GM19035 (cell line): ENCODE measurements around the gene HEATR5A.

Experiments
- ATAC-seq: cut with Tn5 transposase; IDR thresholded peaks from one replicate; pipeline ENCODE4 v1.9.1; 2021; ENCODE audit not compliant: unreplicated experiment

The HEATR5A gene

DNA sequence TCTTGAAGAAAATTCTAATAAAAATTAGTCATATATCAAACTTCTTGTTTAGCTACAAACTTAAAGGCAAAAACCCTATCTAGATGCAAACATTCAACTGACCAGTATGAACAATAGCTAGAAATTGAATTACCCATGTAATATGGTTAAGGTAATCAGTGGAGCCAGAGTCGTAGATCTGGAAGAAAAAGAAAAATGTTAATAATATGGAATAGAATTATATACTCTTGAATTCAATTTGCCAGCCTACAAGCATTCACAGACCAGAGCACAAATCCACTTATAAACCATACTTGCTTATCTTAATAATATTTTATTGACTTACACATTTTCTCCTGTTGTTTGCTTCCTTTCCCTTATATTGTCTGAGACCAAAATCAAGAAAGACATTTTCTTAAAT lies 7.7 kb upstream of the HEATR5A start:
- ATAC-seq = no peak

DNA sequence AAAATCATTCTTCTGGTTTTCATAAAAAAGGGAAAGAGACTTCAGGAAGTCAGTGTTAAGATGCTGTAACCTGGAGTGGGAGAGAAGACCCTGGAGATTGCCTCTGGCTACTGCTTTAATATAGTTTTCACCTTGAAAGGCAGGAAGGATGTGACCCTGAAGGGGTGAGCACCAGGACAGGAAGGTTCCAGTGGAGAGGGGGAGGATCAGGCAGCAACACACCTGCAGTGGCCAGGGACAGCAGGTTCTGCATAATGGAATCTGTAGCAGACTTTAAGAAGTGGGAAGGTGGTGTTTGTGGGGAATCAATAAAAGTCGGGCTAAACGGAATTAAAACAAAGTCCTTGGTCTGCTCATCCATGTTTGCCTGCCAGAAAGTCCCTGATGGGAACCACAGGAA lies 6.3 kb upstream of the HEATR5A start:
- no peak for ATAC-seq

DNA sequence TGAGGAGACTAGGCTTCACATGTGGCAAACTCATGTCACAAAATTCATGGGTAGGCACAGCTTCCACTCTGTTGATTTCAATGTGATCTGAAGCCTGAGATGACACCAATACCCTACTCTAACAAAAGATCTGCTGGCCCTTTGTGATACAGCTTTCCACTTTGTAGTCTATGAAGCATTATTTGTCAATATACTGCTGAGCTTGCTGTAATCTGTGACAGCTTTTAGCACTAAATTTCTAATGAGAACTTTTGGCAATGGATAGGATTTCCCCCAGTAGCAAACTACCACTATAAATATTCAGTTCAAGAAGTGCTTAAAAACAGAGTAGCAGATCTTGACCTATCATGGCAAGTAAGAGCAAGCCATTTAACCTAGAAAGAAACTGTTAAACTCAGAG lies 5.6 kb upstream of the HEATR5A start:
- ATAC-seq = no peak

DNA sequence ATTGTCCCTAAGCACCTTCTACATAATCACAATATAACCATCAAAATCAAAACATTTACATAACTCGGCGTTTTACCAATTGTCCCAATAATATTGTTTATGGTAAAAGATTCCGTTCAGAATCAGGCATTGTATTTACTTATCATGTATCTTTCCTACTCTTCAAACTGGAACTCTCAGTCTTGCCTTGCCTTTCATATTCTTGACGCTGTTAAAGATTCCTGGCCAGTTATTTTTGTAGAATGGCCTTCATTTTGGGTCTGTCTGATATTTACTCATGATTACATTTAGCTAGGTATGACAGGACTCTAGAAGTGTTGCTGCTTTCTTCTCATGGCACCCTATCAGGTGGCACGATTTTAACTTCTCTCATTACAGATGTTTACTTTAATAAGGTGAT lies 850 bp upstream of the HEATR5A start:
- no peak for ATAC-seq

DNA sequence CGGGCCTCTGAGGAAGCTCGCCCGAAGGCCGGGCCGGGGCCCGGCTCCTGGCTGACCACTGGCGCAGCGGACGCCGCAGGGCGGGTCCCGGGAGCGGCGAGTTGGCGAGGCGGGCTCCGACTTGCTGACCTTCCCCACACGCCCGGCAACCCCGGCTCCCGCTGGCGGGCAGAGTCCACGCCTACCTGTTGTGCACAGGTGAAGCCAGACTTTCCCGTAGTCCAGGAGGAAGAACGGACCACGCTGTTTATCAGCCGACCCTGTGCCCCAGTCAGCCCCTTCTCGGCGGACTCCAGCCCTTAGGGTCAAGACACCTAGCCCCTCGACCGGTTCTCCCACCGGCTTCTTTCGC lies 407 bp downstream of the HEATR5A start:
- ATAC-seq = peak; percentile 28

DNA sequence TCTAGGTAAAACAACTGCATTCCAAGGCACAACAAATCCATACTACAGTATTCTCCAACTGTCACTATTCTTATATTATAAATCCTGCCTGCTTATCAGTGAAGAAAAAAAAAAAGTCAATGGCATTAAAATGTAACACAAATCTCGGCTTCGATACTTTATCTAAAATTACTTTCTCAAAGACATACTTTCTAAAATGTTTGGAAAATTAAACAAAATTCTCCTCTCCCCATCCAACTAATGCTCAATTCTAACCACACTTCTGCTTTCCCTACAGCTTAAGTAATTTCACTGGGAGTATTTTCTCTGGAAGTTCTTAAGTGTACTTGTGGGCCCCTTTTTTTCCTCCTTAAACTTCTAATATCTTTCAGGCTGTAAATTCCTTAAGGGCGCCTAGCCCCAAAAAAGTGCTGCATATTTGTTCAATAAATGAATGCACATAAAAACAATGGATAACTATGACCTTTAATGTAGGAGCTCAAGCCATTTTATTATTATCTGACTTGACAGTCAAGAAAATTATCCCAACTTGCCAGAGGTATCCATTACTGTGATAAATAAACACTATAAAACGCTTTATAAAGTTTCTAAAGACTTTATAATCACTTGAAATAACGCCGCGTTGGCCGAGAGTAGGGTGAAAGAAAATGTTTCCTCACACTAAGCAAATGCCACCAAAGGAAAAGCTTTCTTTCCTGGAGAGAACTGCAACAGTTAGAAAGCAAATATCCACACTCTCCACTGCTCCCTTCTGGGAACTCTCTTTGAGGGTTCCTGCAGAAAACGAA lies 977 bp downstream of the HEATR5A start:
- no peak for ATAC-seq

DNA sequence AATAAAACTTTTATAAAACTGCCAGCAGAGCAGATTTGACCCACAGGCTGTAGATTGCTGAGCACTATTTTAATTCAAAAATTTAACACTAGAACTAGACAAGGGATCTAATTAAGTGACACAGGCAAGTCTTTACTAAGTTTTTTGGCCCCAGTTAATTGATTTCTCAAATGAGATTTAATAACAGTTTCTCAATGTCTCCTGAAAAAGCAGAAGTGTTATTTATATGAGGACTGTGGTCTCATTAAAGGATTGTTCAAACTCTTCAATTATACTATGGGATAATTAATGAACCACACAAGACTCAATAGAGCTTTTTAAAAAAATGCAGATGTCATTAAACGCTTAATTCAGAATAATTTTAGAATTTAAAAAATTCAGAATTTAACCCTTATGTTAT lies 1.9 kb downstream of the HEATR5A start:
- ATAC-seq = no peak

DNA sequence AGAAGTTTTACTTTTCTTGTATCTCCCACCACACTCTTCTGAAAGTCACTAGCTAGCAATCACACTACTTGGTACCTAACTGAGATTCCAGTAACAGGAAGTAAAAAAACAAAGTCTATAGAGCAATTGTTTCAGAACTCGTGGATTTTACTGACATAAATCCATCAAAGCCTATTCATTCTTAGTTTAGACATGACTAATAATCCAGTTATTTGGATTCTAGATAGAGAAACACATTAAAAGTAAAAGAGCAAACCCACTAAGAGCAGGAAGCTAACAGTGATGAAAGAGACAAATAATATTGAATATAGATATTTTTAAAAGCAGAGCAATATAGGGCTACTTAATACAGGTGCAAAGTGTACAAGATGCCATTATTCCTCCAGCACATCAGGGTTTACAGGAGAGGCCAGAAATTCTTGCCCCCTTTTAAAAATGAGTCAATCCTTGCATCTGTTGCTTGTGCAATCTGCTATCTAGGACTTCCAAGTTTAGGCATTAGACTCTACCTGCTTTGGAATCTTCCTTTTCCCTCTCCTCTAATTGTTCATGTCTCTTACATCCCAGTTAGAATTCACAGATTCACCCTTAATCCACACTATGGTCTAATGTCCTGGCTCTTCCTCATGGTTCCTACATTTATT lies 6.0 kb downstream of the HEATR5A start:
- ATAC-seq = no peak

DNA sequence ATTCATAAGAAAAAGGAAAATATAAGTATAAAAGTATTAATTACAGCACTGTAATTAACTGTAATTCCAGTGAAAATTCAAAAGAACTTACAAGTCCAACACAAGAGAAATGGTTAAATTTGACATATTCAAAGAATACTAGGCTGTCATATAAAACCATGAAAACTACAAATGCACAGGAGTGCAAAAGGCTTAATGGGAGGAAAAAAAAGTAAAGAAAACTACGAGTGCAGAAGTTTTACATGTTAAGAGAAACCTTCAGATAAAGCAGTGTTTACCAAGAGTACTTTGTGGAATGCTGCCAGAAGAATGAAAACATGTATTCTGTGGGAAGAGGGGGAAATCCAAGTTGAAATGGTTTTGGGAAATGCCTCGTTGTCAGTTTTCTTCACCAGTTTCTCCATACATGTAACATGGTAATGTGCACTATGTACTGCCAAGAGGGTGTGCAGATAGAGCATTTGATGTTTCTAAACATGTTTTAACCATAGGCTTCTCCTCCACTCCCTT lies 9.1 kb downstream of the HEATR5A start:
- no peak for ATAC-seq

DNA sequence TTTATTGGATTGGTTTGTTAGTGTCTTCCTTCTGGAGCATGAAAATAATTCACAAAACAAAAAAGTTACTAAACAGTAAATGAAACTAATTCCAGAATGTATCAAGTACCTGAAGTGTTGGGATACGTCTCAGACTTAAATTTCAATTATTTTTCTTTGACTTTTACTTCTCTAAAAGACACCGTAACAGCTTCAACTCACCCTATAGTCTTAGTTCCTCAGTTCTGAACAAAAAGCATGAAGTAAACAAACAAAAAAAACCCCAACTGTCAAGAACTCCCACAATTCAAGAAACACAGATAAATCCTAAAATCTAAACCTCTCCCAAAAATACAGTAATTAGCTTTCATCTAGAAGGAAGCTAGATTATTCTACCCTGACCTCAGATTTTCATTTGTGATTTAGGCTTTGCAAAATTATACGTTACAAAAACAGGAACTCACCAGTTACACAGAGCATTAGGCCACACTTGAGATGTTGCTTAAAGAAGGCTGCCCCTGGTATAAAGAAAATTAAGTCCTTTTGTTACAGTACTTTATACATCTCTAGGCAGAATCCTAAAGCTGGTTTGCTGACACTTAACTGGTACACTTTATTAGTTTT lies 10.2 kb downstream of the HEATR5A start:
- ATAC-seq = no peak

DNA sequence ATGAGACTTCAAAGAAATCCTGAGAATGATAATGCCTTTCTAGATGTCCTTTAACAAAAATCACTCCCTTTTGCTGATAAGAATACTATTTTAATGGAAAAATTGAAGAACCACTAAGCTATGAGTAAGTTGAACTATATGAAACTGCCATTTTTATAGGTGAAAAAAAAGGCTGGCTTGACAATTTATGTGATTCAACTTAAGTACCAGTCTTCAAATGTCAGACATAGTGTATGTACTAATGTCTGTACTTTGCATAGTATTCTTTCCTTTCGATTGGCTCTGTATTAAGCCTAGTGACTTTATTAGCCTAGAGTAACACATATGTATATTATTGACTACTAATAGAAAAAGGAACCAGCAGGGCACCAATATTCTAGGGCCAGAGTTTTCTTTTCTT lies 11.9 kb downstream of the HEATR5A start:
- no peak for ATAC-seq

DNA sequence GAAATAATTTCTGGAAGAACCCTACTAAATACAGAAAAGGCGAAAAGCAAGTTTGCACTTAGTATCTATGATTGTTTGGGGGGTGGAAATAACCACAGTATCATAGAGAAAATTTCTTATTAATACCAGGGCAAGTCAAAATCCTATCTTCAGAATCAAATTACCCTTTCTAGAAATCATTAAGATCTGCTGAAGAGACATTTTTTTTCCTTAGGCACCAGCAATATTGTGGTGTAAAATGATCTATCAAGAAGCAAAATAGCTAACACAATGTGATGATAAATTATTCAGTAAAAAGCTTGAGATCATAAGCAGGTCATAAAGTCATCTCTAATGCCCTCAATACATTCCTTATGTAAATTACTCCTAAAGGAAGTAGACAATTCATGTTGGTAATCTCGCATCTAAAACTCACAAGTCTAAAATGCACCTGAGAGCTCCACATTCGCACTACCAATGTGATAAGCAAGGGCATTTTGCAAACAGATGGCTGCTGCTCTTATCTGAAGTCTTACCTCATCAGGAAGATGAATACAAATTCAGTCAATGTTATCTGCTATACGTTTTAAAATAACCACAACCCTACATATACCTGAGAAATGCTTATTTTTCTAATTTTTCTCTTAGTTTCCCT lies 14.6 kb downstream of the HEATR5A start:
- ATAC-seq = no peak

DNA sequence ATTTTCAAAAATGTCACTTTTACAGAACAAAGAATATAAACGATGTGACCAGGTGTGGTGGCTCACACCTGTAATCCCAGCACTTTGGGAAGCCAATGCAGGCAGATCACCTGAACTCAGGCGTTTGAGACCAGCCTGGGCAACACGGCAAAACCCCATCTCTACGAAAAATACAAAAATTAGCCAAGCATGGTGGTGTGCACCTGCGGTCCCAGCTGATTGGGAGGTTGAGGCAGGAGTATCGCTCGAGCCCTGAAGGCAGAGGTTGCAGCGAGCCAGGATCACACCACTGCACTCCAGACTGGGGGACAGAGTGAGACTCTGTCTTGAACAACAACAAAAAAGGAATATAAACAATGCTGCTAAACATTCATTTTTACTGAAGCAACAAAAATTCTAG lies 15.2 kb downstream of the HEATR5A start:
- ATAC-seq = no peak

DNA sequence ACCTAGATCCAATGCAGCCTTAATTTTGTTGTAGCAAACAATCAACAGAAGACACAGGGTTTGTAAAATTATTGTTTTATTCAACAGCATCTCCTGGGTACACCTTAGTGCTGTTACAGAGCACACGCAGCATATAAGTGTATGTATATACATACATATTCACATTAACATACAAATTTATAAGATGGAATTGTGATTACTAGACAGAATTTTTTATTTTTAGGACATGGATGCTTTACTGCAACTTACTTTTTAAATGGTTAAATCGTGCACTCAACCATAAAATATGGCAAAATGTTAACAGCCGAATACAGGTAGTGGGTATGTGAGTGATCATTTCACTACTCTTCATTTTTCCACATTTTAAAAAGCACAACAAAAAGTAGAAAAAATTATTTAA lies 16.6 kb downstream of the HEATR5A start:
- ATAC-seq = no peak

DNA sequence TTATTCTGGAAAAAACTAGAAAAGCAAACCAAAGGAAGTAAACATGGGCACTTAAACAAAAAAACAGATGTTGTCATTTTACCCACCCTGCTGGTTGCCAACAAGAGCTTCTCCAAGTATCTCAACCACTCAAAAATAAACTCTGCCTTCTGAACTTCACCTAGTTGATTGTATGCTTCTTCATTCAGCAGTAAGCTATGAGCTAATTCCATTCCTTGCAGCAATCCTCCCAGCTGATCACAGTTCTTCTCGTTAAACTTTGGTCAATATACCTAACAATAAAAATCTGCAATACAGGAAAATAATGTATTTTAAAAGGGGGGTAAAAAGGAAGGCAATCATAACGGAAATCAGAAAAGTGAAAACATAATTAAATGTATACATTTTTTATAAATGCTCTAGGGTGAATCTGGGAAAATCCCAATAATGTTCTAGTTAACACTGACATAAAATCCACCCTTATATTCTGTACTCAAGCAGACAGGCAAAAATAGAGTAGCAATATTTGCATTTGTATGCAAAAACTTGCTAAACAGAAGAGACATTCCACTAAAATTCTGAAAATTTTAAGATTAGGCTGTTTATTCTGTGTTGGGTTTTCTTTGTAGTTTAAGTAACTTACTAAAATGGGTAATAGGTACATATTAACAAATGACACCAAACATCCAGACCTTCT lies 17.4 kb downstream of the HEATR5A start:
- no peak for ATAC-seq

DNA sequence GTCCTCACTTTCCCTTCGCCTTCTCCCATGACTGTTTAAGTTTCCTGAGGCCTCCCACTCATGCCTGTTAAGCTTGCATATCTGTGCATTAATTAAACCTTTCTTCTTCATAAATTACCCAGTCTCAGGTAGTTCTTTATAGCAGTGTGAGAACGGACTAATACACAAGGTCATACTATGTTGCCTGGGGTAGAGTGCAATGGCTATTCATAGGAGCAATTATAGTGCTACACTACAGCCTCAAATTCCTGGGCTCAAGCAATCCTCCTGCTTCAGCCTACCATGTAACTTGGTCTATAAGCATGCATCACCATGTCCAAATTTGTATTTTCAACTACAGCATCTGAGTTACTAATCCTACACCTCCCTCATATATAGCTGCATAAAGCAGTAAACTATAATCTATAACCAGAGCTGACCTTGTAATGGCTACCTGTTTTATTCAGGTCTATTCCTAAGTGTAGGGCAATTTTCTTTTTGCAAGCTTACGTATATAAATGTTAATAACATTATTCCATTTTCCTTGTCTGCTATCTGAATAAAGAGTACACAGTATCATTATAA lies 18.9 kb downstream of the HEATR5A start:
- ATAC-seq = no peak

DNA sequence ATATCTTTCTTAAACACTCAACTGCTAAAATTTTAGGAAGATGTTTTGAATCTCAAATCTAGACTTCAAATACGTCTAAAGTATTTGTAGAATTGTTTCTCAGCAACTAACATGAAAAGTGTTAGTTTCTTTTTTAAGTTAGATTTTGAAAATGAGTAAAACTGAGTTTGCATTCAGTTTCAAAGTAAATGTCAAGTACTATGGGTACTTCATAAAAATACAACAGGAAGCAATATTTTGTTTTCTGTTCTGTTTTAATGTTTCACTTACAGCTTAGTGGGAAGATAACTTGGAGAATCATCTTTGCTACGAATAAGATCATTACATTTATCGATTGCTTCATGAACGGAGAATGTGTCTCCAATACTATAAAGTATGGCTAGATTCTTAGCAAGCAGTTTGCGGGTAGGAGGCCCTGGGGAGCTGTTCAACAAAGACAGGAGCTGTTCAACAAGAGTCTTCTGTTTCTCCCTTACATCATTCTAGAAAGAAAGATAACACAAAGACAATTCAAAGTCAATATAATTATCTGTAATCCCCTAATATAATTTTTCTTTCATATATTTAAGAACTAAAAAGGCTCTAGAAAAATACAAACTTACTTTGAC lies 20.2 kb downstream of the HEATR5A start:
- ATAC-seq = no peak

DNA sequence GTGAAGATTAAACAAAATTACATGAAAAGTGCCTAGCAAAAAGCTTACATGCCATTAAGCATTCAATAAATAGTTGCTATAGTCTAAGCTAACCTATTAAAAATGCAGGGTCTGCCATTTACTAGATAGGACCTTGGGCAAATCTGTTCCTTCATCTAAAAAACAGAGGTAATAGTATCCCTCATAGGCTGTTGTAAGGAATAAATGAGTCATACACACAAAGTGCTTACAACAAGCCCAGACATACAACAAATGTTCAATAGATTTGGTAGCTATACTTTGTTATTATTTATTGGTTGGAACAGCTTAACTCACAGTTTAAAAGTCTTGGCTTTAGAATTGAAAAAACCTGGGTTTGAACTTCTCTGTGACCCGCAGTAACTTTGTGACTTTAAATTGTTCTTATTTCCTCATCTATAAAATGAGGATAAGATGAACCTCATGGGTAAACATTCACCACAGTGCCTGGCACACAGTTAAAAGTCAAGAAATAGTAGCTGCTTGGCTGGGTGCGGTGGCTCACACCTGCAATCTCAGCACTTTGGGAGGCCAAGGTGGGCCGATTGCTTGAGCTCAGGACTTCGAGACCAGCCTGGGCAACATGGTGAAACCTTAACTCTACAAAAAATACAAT lies 24.7 kb downstream of the HEATR5A start:
- no peak for ATAC-seq

DNA sequence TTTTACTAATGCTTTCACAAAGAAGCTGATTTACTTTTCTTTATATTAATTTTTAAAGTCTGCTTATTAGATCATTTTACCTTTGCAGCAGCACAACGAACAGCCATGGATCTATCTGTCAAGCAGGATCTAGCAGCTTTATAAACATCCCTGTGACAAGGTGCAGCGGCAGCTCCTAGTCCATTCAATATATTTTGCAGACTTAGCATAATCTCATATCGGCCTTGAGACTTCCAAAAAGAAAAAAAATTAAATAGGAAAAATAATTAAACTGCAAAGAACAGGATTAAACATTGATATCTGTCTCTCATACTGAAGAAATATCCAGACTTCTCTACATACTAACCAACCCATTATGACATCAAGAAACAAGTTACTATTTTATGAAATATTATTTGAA lies 25.2 kb downstream of the HEATR5A start:
- no peak for ATAC-seq

DNA sequence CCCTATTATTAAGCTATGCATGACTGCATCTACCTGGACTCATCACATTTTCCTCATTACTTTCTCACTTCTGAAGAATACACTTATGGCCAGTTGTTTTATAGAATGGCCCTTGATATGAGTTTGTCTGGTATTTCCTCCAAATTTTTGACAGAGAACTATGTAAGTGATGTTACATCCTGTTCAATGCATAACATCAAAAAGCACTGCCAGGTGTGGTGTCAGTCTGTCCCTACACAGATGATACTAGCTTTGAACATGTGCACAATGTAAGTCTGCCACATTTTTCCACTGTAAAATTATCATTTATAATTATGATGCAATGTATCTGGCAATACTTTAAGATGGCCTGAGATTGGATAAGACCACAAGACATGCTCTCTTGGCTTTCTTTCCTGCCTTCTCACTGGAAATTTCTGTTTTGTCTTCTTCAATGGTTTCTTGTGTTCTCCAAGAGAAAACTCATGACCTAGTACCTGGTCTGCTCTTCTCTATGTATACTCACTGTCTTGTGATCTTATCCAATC lies 28.3 kb downstream of the HEATR5A start:
- no peak for ATAC-seq
